Measurements from ENCODE around the gene ASIC2. TPM values are rescaled to one million over a fixed set of nuclear protein-coding genes. Genes with fewer than 3 reads are reported as not detected.

ASIC2 gene
- total RNA-seq, 1 experiment from 2014 or later, result 0.11 TPM

DNA sequence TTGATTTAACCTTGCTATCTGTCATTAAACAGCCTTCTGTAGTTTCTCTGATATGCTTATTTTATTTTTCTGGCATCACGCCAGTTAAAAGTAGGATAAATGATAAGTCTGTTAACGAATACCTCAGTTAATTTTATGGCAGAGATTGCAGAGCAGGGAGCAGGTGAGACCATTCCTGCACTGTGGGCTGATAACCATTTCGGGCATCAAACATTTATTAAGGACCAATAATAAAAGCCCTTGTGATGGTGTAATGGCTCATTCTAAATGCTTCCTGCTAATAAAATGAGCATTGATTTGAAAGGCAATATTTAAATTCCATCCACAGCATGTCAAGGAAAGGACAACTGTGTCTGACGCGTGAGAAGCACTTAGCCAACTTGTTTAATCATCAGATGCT lies 94.1 kb downstream of the ASIC2 start:
- Histone ChIP-seq H3K27ac (ENCODE audit: low read length) (no peak overlapping the region), H3K27me3 (ENCODE audit: low read length) (peaks cover 12% of the 10 kb centered on the region; the same call in 1 of the 2 replicates), H3F3A (ENCODE audit: low read length, unreplicated experiment) (no peaks in the 10 kb centered on the region), H3K9ac (ENCODE audit: low read length) (no peak overlapping the region), H3K9me3 (ENCODE audit: low read length) (no peaks in the 10 kb centered on the region), H3K9me2 (replicated peaks; ENCODE audit: low read length) (no peaks in the 10 kb centered on the region), H2AFZ (ENCODE audit: low read length) (no peak overlapping the region), H4K20me1 (ENCODE audit: low read length) (no peaks in the 10 kb centered on the region), H3K4me2 (ENCODE audit: low read length) (no peak overlapping the region), H3K79me2 (ENCODE audit: low read length) (no peaks in the 10 kb centered on the region), H3K36me3 (ENCODE audit: low read depth, low read length) (no peaks in the 10 kb centered on the region), H3K4me3 (ENCODE audit: low read length) (no peak overlapping the region), H3K4me1 (ENCODE audit: insufficient read depth, low read length) (peaks cover 5% of the 10 kb centered on the region; the same call in 1 of the 2 replicates)
- POLR2A ChIA-PET (ENCODE audit: unreplicated experiment), result no interaction called here
- BruUV-seq (replicated peaks), result no TSS peak
- DNase-seq, result no peak
- CTCF ChIA-PET, result no interaction called here
- no peak for TF ChIP-seq CTCF (conservative IDR thresholded peaks at IDR 0.05; ENCODE audit: low read depth, low read length)
- no peak for TF ChIP-seq EZH2 (IDR thresholded peaks at IDR 0.05; ENCODE audit: low read length, unreplicated experiment)
- TF ChIP-seq EZH2phosphoT487 (IDR thresholded peaks at IDR 0.05; ENCODE audit: borderline replicate concordance, low read length), result no peak
- no peak for ATAC-seq
- intact Hi-C loops (cut with micrococcal nuclease), result no loop called here

DNA sequence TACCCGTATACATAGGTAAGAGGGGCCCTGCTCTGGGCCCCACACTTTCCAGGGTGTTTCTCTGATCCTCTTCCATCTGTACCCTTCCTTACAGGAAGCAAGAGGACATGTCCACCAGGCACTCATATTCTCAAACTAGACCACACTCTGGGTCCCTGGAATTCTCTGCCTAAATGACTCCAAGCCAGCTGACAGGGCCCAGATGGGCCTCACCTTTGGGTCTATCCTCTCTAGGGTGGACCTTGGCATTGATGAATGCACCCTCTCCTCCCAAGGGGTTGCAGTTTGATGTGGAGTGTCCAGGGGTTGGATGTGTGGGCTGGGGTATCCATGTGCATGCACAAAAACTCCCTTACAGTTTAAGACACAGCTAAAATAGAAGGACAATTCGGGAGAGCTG lies 95.8 kb downstream of the ASIC2 start:
- H3K27ac ChIP-seq (ENCODE audit: low read length), result no peak overlapping the region
- H3K36me3 ChIP-seq (ENCODE audit: low read depth, low read length), result no peaks in the 10 kb centered on the region
- ChIA-PET POLR2A (ENCODE audit: unreplicated experiment) (no interaction called here), CTCF (no interaction called here)
- no peak overlapping the region for H3K4me2 ChIP-seq (ENCODE audit: low read length)
- BruUV-seq (replicated peaks), result no TSS peak
- no peaks in the 10 kb centered on the region for H4K20me1 ChIP-seq (ENCODE audit: low read length)
- no peaks in the 10 kb centered on the region for H3K79me2 ChIP-seq (ENCODE audit: low read length)
- no peaks in the 10 kb centered on the region for H3F3A ChIP-seq (ENCODE audit: low read length, unreplicated experiment)
- no peak overlapping the region for H2AFZ ChIP-seq (ENCODE audit: low read length)
- ATAC-seq (no peak), DNase-seq (no peak)
- TF ChIP-seq EZH2 (IDR thresholded peaks at IDR 0.05; ENCODE audit: low read length, unreplicated experiment) (no peak), CTCF (conservative IDR thresholded peaks at IDR 0.05; ENCODE audit: low read depth, low read length) (no peak), EZH2phosphoT487 (IDR thresholded peaks at IDR 0.05; ENCODE audit: borderline replicate concordance, low read length) (no peak)
- H3K9me3 ChIP-seq (ENCODE audit: low read length), result no peaks in the 10 kb centered on the region
- peaks cover 5% of the 10 kb centered on the region; the same call in 1 of the 2 replicates for H3K4me1 ChIP-seq (ENCODE audit: insufficient read depth, low read length)
- no peak overlapping the region for H3K9ac ChIP-seq (ENCODE audit: low read length)
- no peaks in the 10 kb centered on the region for H3K9me2 ChIP-seq (replicated peaks; ENCODE audit: low read length)
- intact Hi-C loops (cut with micrococcal nuclease), result no loop called here
- peaks cover 13% of the 10 kb centered on the region; the same call in 1 of the 2 replicates for H3K27me3 ChIP-seq (ENCODE audit: low read length)
- no peak overlapping the region for H3K4me3 ChIP-seq (ENCODE audit: low read length)

DNA sequence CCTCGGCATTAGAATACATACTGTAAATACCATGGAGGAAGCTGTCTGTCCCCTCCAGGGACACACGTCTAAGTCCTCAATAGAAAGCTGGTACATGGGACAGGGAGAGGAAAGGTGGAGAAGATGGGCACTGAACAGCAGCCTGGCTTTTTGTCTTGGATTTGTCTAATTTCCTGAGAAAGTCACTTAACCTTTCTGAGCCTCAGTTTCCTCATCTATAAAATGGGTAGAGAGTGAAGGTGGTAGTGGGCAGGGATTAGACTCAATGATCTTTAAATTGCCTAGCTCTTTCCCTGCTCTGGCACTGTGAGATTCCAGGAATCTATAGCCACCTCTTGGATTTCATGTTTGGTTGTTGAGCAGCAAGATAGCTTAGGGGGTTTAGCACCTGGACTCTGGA lies 96.2 kb downstream of the ASIC2 start:
- H2AFZ ChIP-seq (ENCODE audit: low read length), result no peak overlapping the region
- no peaks in the 10 kb centered on the region for H3K79me2 ChIP-seq (ENCODE audit: low read length)
- no peaks in the 10 kb centered on the region for H3K9me3 ChIP-seq (ENCODE audit: low read length)
- no peaks in the 10 kb centered on the region for H3K36me3 ChIP-seq (ENCODE audit: low read depth, low read length)
- CTCF ChIA-PET, result no interaction called here
- peaks cover 13% of the 10 kb centered on the region; the same call in 1 of the 2 replicates for H3K27me3 ChIP-seq (ENCODE audit: low read length)
- no peaks in the 10 kb centered on the region for H4K20me1 ChIP-seq (ENCODE audit: low read length)
- no TSS peak for BruUV-seq (replicated peaks)
- H3K4me2 ChIP-seq (ENCODE audit: low read length), result no peak overlapping the region
- no peak overlapping the region for H3K27ac ChIP-seq (ENCODE audit: low read length)
- no peak for ATAC-seq
- H3K4me3 ChIP-seq (ENCODE audit: low read length), result no peak overlapping the region
- no peaks in the 10 kb centered on the region for H3K9me2 ChIP-seq (replicated peaks; ENCODE audit: low read length)
- DNase-seq, result no peak
- H3K9ac ChIP-seq (ENCODE audit: low read length), result no peak overlapping the region
- intact Hi-C loops (cut with micrococcal nuclease), result no loop called here
- POLR2A ChIA-PET (ENCODE audit: unreplicated experiment), result no interaction called here
- no peak for TF ChIP-seq CTCF (conservative IDR thresholded peaks at IDR 0.05; ENCODE audit: low read depth, low read length)
- TF ChIP-seq EZH2phosphoT487 (IDR thresholded peaks at IDR 0.05; ENCODE audit: borderline replicate concordance, low read length), result no peak
- H3F3A ChIP-seq (ENCODE audit: low read length, unreplicated experiment), result no peaks in the 10 kb centered on the region
- peaks cover 5% of the 10 kb centered on the region; the same call in 1 of the 2 replicates for H3K4me1 ChIP-seq (ENCODE audit: insufficient read depth, low read length)
